GM19193 (cell line): Measurements from ENCODE around the gene NPB.

Source experiments
- POLR2A ChIP-seq: IDR thresholded peaks from 4 replicates; pipeline ENCODE4 v1.6.1; 2011; ENCODE audit not compliant: insufficient read depth, insufficient read length; ENCODE audit errors: extremely low read depth

The NPB gene

GRCh38 chr17:81923302-81924260 lies 21.5 kb downstream of the NPB start:
- TF ChIP-seq POLR2A: no peak

- TF ChIP-seq POLR2A: no peak
Measured at GRCh38 chr17:81924557-81925532, 22.8 kb downstream of the NPB start.

- no peak for TF ChIP-seq POLR2A
Measured at GRCh38 chr17:81925860-81926450, 23.9 kb downstream of the NPB start.

- no peak for TF ChIP-seq POLR2A
Measured at GRCh38 chr17:81926451-81927151, 24.6 kb downstream of the NPB start.

- no peak for TF ChIP-seq POLR2A
Measured at GRCh38 chr17:81927152-81927652, 25.2 kb downstream of the NPB start.

GRCh38 chr17:81927653-81928543 lies 25.9 kb downstream of the NPB start, which contains the start of gene MAFG:
Gene MAFG (minus strand): TSS chr17:81927735. CDS start chr17:81923185, 4,550 bp downstream.
- TF ChIP-seq POLR2A: peak; percentile 28

- TF ChIP-seq POLR2A: no peak
Measured at GRCh38 chr17:81928544-81929252, 26.7 kb downstream of the NPB start.

GRCh38 chr17:81929253-81930141 lies 27.5 kb downstream of the NPB start:
- no peak for TF ChIP-seq POLR2A

GRCh38 chr17:81930142-81931125 lies 28.4 kb downstream of the NPB start:
- TF ChIP-seq POLR2A: no peak

- no peak for TF ChIP-seq POLR2A
Measured at GRCh38 chr17:81931189-81931556, 29.1 kb downstream of the NPB start.
